GM18508 (cell line): ENCODE measurements around the gene ADAMTS13.

Experiments used
- ATAC-seq: cut with Tn5 transposase; IDR thresholded peaks from one replicate; pipeline ENCODE4 v1.9.1; 2021; ENCODE audit warnings: moderate number of reproducible peaks; ENCODE audit not compliant: insufficient read depth, unreplicated experiment

The ADAMTS13 gene

GRCh38 chr9:133484671-133485437 lies 62.7 kb downstream of the ADAMTS13 start:
- ATAC-seq = no peak

- no peak for ATAC-seq
These were observed 63.5 kb downstream of the ADAMTS13 start for GRCh38 chr9:133485531-133486260.

GRCh38 chr9:133487331-133487725 lies 65.2 kb downstream of the ADAMTS13 start:
- no peak for ATAC-seq

GRCh38 chr9:133488686-133489252 lies 66.6 kb downstream of the ADAMTS13 start:
- no peak for ATAC-seq

GRCh38 chr9:133489253-133490190 lies 67.4 kb downstream of the ADAMTS13 start:
- no peak for ATAC-seq

GRCh38 chr9:133490201-133490681 lies 68.1 kb downstream of the ADAMTS13 start:
- no peak for ATAC-seq

- ATAC-seq = no peak
These were observed 68.9 kb downstream of the ADAMTS13 start for GRCh38 chr9:133490865-133491655.

- no peak for ATAC-seq
These were observed 69.4 kb downstream of the ADAMTS13 start for GRCh38 chr9:133491656-133491925.

GRCh38 chr9:133492061-133493021 lies 70.2 kb downstream of the ADAMTS13 start:
- ATAC-seq = no peak

- no peak for ATAC-seq
These were observed 71.3 kb downstream of the ADAMTS13 start for GRCh38 chr9:133493428-133493827.

GRCh38 chr9:133493845-133494540 lies 71.8 kb downstream of the ADAMTS13 start:
- no peak for ATAC-seq

GRCh38 chr9:133494636-133495326 lies 72.6 kb downstream of the ADAMTS13 start:
- no peak for ATAC-seq

- ATAC-seq = no peak
These were observed 73.4 kb downstream of the ADAMTS13 start for GRCh38 chr9:133495327-133496293.

GRCh38 chr9:133496861-133497842 lies 75.0 kb downstream of the ADAMTS13 start:
- ATAC-seq = no peak
